NCI-H2196 (cell line): ENCODE data around the gene VENTX.

Experiments used
- DNase-seq: peaks from one replicate; lab custom pipeline; 2025; ENCODE audit not compliant: unreplicated experiment; lab: John Stamatoyannopoulos, UW

The VENTX gene

GRCh38 chr10:133282846-133283390 lies 45.3 kb downstream of the VENTX start:
- no peak for DNase-seq

- DNase-seq = no peak
Measured at GRCh38 chr10:133283931-133284330, 46.3 kb downstream of the VENTX start.

GRCh38 chr10:133285217-133285616 lies 47.6 kb downstream of the VENTX start:
- no peak for DNase-seq

GRCh38 chr10:133286366-133286765 lies 48.7 kb downstream of the VENTX start:
- DNase-seq = no peak

GRCh38 chr10:133287832-133288500 lies 50.3 kb downstream of the VENTX start:
- DNase-seq = no peak

GRCh38 chr10:133289761-133290160 lies 52.1 kb downstream of the VENTX start:
- no peak for DNase-seq
